Raji (cell line): ENCODE results near the gene AOPEP.

ENCODE experiments used
- POLR2A ChIP-seq: IDR thresholded peaks from 2 replicates; pipeline ENCODE4 v1.6.1; 2011; ENCODE audit warnings: low read depth, low read length, control low read depth; ENCODE audit not compliant: insufficient read depth

The AOPEP gene

DNA sequence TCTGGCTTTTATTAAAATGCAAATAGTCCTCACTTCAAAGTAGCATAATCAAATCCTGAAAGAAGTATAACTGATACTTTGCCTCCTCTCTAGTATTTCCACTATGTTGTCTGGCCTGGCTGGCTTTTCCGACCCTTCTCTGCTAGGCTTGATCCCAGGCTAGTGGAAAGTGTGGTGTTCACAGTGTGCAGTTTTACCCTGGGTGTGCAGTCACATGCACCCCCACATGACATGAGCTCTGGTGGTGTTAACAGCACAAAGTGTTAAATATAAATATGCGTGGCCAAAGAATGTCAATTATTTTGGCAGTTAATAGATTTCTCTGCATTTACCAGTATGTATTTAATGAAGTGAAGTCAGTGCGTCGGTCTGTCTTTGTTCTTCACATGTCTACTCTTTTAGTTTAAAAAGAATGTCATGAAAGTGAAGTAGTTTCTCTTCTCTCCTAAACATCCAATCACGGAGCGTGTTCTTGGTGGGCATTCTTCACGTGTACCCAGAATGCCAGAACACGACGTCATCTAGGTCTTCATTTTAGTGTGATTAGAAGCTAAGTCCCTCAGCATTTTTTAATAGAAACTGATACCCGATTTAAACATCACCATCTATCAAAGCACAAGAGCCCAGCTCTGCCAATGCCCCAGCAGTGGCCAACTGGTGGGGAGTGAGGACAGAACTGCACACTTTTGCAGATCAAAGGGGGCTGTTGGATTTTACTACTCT is 304.6 kb downstream of the AOPEP start:
- TF ChIP-seq POLR2A: no peak

GRCh38 chr9:95031711-95032461 is 305.4 kb downstream of the AOPEP start:
- TF ChIP-seq POLR2A: no peak

DNA sequence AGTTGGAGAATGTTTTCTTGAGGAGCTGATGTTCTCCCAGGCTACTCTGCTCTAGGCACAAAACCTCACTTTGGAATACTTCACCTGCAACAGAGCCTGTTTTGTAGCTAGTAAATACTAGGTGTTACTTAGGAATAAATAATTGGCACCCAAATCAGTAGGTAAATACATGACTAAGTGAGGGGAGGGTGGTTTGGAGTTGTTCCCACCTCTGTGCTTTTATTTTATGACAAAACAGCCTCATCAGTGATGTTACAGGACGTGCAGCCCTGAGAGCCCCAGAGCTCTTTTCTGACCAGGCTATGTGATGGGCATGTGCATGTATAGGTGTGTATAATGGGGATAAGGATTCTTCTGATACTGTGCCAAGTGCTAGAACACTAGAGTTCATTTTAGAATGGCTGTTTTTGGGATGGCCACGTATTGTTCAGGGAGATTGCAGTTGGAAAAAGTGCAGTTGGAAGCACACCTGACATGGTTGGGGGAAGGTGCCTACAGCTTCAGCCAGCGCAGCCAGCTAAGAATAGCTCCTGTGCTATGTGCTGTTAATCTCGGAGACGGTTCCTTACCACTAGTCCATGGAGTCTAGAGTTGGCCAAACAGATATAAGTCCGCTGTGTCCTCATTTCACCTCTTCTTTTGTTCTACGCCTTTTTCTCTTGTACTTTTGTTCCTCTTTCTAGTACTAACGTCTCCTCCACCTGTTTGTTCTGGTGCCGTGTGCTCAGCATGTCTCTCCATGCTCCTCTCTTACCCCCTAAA is 306.3 kb downstream of the AOPEP start:
- no peak for TF ChIP-seq POLR2A

DNA sequence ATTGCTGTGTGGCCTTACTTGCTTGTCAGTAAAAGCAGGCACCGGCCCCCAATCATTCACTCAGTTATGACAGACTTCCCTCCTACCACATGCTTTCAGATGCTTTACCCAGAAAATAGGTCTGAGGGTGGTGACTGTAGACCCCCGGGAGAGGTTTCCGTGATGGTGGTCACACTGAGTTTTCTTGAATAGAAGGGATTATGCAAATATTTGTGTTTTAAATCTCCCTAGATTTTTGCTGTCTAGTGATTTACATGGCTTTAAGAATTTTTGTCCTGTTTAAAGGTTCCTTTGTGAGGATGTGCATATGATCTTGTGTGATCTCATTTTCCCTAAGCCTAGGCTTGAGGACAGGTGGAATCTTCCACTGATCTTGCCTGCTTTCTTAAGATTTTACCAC is 309.3 kb downstream of the AOPEP start:
- TF ChIP-seq POLR2A: no peak

- no peak for TF ChIP-seq POLR2A
These were observed 310.2 kb downstream of the AOPEP start for GRCh38 chr9:95036676-95037075.

DNA sequence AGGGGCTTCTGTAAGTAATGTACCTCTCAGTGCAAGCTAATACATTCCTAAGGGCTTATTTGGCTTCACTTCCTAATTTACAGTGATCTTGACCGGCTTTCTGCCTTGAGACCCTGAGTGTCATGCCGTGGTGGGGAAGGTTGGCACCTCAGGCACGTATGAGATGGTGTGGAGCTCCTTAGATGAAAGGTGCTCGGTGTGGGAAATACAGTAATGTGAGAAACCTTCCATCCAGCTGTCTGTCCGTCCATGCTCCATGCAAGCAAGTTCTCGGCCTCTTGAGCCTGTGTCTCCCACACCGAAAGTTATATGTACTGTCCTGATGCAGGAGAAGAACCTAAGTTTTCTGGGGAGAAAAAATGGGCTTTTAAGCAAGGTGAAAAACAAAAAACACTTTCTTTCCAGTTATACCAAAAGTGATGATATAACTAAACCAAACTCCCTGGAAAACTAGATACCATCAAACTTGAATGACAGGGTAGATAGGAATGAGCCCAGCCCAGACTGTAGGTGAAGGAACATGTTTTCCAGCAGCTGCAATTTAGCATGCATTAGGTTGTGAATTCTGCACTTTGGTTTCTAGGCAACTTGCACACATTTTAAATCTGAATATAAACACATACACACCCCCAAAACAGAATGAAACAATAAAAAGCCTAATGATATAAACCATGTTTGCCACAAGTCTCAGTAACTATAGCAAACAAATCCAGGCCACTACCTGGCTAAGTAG is 311.5 kb downstream of the AOPEP start:
- TF ChIP-seq POLR2A: no peak

GRCh38 chr9:95038666-95039065 is 312.2 kb downstream of the AOPEP start:
- TF ChIP-seq POLR2A: no peak

GRCh38 chr9:95040106-95040505 is 313.6 kb downstream of the AOPEP start:
- no peak for TF ChIP-seq POLR2A

DNA sequence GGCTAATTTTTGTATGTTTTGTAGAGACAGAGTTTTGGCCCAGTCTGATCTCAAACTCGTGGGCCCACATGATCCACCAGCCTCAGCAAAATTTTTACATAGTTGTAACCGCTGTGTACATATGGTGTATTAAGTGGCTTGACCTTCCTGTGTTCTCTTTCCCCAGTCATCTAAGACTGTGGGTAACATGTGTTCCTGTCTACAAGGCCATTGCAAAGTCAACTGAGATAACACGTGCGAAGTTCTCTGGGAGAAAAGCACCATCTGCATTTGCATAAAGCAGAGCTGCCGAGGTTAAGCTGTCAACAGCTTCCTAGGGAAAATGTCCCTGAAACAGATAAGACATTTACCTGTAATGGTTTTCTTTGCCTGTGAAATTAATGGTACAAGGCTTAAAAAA is 317.3 kb downstream of the AOPEP start:
- no peak for TF ChIP-seq POLR2A

GRCh38 chr9:95044731-95045508 is 318.4 kb downstream of the AOPEP start:
- TF ChIP-seq POLR2A: no peak

DNA sequence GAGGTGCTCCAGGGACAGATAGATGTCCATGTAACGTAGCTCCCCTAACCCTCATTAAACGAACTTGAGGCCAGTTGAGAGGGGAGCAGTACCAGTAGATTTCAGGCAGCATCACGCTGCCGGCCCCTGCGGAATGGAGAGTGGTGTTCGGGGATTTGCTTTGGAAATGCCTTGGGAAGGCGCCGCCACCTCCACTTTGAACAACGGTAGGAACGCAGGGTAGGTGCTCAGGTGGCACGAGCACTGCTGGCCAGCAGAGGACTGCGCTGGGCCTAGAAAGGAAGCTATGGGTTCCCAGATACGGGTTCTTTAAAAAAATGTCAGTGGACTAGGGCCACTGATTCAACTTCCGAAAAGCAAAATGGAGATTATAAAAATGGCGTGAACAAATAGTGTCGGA is 319.3 kb downstream of the AOPEP start:
- no peak for TF ChIP-seq POLR2A

DNA sequence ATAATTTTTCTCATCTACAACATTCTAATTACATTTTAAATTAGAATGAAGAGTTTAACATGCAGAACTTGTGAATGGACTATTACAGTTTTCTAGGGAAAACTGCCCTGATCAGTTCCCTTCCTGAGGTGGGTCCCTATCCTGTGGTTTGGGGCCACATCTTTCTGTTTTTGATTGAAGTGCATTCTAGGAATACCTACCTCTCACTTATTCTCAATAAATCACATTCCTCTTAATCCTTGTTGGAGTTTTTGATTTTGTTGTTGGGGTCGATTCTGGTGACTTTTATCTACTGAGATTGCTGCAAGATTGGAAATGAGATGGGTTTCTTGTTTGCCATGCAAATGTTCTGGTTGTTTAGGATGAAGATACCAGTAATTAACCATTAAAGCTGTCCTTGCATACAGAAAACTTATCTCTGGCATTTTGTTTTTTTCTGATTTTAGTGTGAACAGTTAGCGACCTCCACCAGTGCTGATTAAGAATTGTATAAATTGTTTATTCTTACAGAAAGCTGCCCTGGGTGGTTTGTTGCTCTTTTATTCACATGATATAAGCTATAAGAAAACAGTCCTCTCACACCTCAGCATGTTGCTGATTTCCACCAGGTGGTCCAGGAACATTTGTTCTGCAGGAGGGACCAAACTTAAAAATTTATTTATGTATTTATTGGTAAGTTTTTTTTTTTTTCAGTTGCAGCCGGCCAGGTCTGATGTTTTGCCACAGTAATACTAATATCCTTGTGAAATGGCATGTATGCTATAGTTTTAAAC is 321.1 kb downstream of the AOPEP start:
- TF ChIP-seq POLR2A: no peak

- TF ChIP-seq POLR2A: no peak
These were observed 322.0 kb downstream of the AOPEP start for GRCh38 chr9:95048225-95049087.
